ENCODE results near the gene MSANTD1.

MSANTD1 gene

GRCh38 chr4:3234171-3235029 lies 14.6 kb upstream of the MSANTD1 start:
- no peak for DNase-seq

- DNase-seq, result no peak
Measured at GRCh38 chr4:3235030-3235345, 14.0 kb upstream of the MSANTD1 start.

GRCh38 chr4:3235581-3235980 lies 13.4 kb upstream of the MSANTD1 start:
- no peak for DNase-seq

GRCh38 chr4:3236326-3236878 lies 12.6 kb upstream of the MSANTD1 start:
- no peak for DNase-seq

GRCh38 chr4:3237266-3237665 lies 11.7 kb upstream of the MSANTD1 start:
- no peak for DNase-seq

- DNase-seq, result no peak
Measured at GRCh38 chr4:3237712-3238560, 11.0 kb upstream of the MSANTD1 start.

- DNase-seq, result no peak
Measured at GRCh38 chr4:3238721-3239120, 10.2 kb upstream of the MSANTD1 start.

GRCh38 chr4:3239303-3239702 lies 9.7 kb upstream of the MSANTD1 start:
- no peak for DNase-seq

GRCh38 chr4:3239998-3240920 lies 8.7 kb upstream of the MSANTD1 start:
- no peak for DNase-seq

- no peak for DNase-seq
Measured at GRCh38 chr4:3240936-3241522, 7.9 kb upstream of the MSANTD1 start.

GRCh38 chr4:3241898-3242524 lies 6.9 kb upstream of the MSANTD1 start:
- no peak for DNase-seq

- DNase-seq, result no peak
Measured at GRCh38 chr4:3243136-3243780, 5.7 kb upstream of the MSANTD1 start.

GRCh38 chr4:3244002-3244401 lies 5.0 kb upstream of the MSANTD1 start:
- DNase-seq, result no peak

- DNase-seq, result no peak
Measured at GRCh38 chr4:3244747-3245146, 4.2 kb upstream of the MSANTD1 start.

- DNase-seq, result no peak
Measured at GRCh38 chr4:3245676-3246075, 3.3 kb upstream of the MSANTD1 start.

GRCh38 chr4:3246458-3247398 lies 2.2 kb upstream of the MSANTD1 start:
- DNase-seq, result no peak

GRCh38 chr4:3247399-3248177 lies 1.4 kb upstream of the MSANTD1 start:
- DNase-seq, result no peak

GRCh38 chr4:3248178-3248480 lies 830 bp upstream of the MSANTD1 start:
- no peak for DNase-seq

GRCh38 chr4:3249711-3250437 lies 915 bp downstream of the MSANTD1 start:
- DNase-seq, result no peak
